H9 (cell line): ENCODE measurements around the gene SDK2. TPM values are rescaled to one million over a fixed set of nuclear protein-coding genes. Genes with fewer than 3 reads are reported as not detected.

ENCODE experiments used
- DNase-seq: peaks from one replicate; pipeline ENCODE4 v3.0.0-alpha.2; 2017
- H2AFZ ChIP-seq: one replicate; pipeline ENCODE4 v1.6.1; 2013; ENCODE audit warnings: mild to moderate bottlenecking, low read length, control low read depth, moderate library complexity
- H2AK5ac ChIP-seq: 2 replicates; pipeline ENCODE4 v1.6.1; 2013; ENCODE audit warnings: low read length, control low read depth, mixed read lengths; ENCODE audit not compliant: insufficient read length
- H2BK120ac ChIP-seq: one replicate; pipeline ENCODE4 v1.6.1; 2013; ENCODE audit warnings: low read depth, mild to moderate bottlenecking, low read length, control low read depth, inconsistent platforms; ENCODE audit not compliant: poor library complexity, severe bottlenecking
- H2BK12ac ChIP-seq: 2 replicates; pipeline ENCODE4 v1.6.1; 2013; ENCODE audit warnings: low read length, control low read depth, mixed read lengths, low read depth; ENCODE audit not compliant: insufficient read length
- H2BK15ac ChIP-seq: 2 replicates; pipeline ENCODE4 v1.6.1; 2013; ENCODE audit warnings: low read depth, low read length, control low read depth
- H2BK20ac ChIP-seq: one replicate; pipeline ENCODE4 v1.6.1; 2013; ENCODE audit warnings: low read depth, mild to moderate bottlenecking, low read length, control low read depth, inconsistent platforms; ENCODE audit not compliant: poor library complexity, severe bottlenecking
- H2BK5ac ChIP-seq: 2 replicates; pipeline ENCODE4 v1.6.1; 2013; ENCODE audit warnings: low read length, control low read depth, mixed read lengths; ENCODE audit not compliant: insufficient read length
- H3K14ac ChIP-seq: 2 replicates; pipeline ENCODE4 v1.6.1; 2013; ENCODE audit warnings: low read length, control low read depth; ENCODE audit not compliant: insufficient read depth
- H3K18ac ChIP-seq: 2 replicates; pipeline ENCODE4 v1.6.1; 2013; ENCODE audit warnings: low read depth, mild to moderate bottlenecking, mixed read lengths, low read length, control low read depth; ENCODE audit not compliant: insufficient read length
- H3K23ac ChIP-seq: 2 replicates; pipeline ENCODE4 v1.6.1; 2013; ENCODE audit warnings: low read length, control low read depth, mixed read lengths, low read depth; ENCODE audit not compliant: insufficient read length
- H3K23me2 ChIP-seq: 2 replicates; pipeline ENCODE4 v1.6.1; 2013; ENCODE audit warnings: low read depth, mild to moderate bottlenecking, mixed read lengths, low read length, control low read depth; ENCODE audit not compliant: insufficient read length, poor library complexity, severe bottlenecking
- H3K27ac ChIP-seq: 2 replicates; pipeline ENCODE4 v1.5.1; 2013; ENCODE audit warnings: low read length, control low read depth, mixed read lengths, low read depth; ENCODE audit not compliant: insufficient read length
- H3K27me3 ChIP-seq: 2 replicates; pipeline ENCODE4 v1.6.1; 2013; ENCODE audit warnings: low read length, control low read depth, inconsistent platforms; ENCODE audit not compliant: insufficient read depth
- H3K4ac ChIP-seq: 2 replicates; pipeline ENCODE4 v1.6.1; 2013; ENCODE audit warnings: low read depth, mild to moderate bottlenecking, control low read depth, inconsistent platforms, low read length, moderate library complexity
- H3K4me1 ChIP-seq: 2 replicates; pipeline ENCODE4 v1.6.1; 2013; ENCODE audit warnings: low read length, control low read depth, inconsistent platforms; ENCODE audit not compliant: insufficient read depth
- H3K4me2 ChIP-seq: 2 replicates; pipeline ENCODE4 v1.6.1; 2013; ENCODE audit warnings: low read length, control low read depth, mixed read lengths; ENCODE audit not compliant: insufficient read length, insufficient read depth
- H3K56ac ChIP-seq: 2 replicates; pipeline ENCODE4 v1.6.1; 2013; ENCODE audit warnings: low read depth, mild to moderate bottlenecking, mixed read lengths, low read length, control low read depth; ENCODE audit not compliant: insufficient read length
- H3K79me1 ChIP-seq: 2 replicates; pipeline ENCODE4 v1.6.1; 2013; ENCODE audit warnings: low read depth, mild to moderate bottlenecking, moderate library complexity, low read length, control low read depth, inconsistent platforms; ENCODE audit not compliant: insufficient read depth, poor library complexity, severe bottlenecking
- H3K79me2 ChIP-seq: 2 replicates; pipeline ENCODE4 v1.6.1; 2013; ENCODE audit warnings: low read length, control low read depth, inconsistent platforms; ENCODE audit not compliant: insufficient read depth
- H3K9ac ChIP-seq: 2 replicates; pipeline ENCODE4 v1.6.1; 2013; ENCODE audit warnings: low read length, control low read depth, mixed read lengths; ENCODE audit not compliant: insufficient read length; ENCODE audit errors: extremely low read depth
- H3K9me3 ChIP-seq: one replicate; pipeline ENCODE4 v1.6.1; 2013; ENCODE audit warnings: low read depth, low read length, inconsistent platforms; ENCODE audit not compliant: control insufficient read depth
- H3T11ph ChIP-seq: one replicate; pipeline ENCODE4 v1.6.1; 2013; ENCODE audit warnings: mild to moderate bottlenecking, low read length, control low read depth, inconsistent platforms
- H4K20me1 ChIP-seq: one replicate; pipeline ENCODE4 v1.6.1; 2013; ENCODE audit not compliant: control insufficient read depth, insufficient read length, insufficient read depth
- H4K5ac ChIP-seq: 2 replicates; pipeline ENCODE4 v1.6.1; 2013; ENCODE audit warnings: low read depth, mild to moderate bottlenecking, mixed read lengths, low read length, control low read depth; ENCODE audit not compliant: insufficient read length
- H4K8ac ChIP-seq: replicated peaks from 2 replicates; pipeline ENCODE4 v1.6.1; 2013; ENCODE audit warnings: low read length, control low read depth, mixed read lengths, low read depth; ENCODE audit not compliant: insufficient read length
- H4K91ac ChIP-seq: 2 replicates; pipeline ENCODE4 v1.6.1; 2013; ENCODE audit warnings: low read depth, mild to moderate bottlenecking, moderate library complexity, mixed read lengths, low read length, control low read depth; ENCODE audit not compliant: insufficient read length
- H3K27ac Mint-ChIP-seq, 3 experiments: 2 replicates in 2 of 3; 3 replicates in 1 of 3; pipeline ENCODE4 v1.8.0; 2020 to 2021; ENCODE audit warnings: mixed read lengths in 3 of 3, mild to moderate bottlenecking in 1 of 3, moderate library complexity in 1 of 3
- H3K27me3 Mint-ChIP-seq: 2 replicates; pipeline ENCODE4 v1.8.0; 2021; ENCODE audit warnings: low read depth, mild to moderate bottlenecking, moderate library complexity, mixed read lengths
- H3K36me3 Mint-ChIP-seq, 3 experiments: 2 replicates in 2 of 3; 3 replicates in 1 of 3; pipeline ENCODE4 v1.8.0; 2020 to 2021; ENCODE audit warnings: low read depth in 3 of 3, mixed read lengths in 3 of 3; ENCODE audit not compliant: insufficient read depth in 1 of 3
- H3K4me1 Mint-ChIP-seq, 2 experiments: 2 replicates each; pipeline ENCODE4 v1.8.0; 2020; ENCODE audit warnings: mixed read lengths in 2 of 2
- H3K4me3 Mint-ChIP-seq, 2 experiments: 2 replicates in 1 of 2; 3 replicates in 1 of 2; pipeline ENCODE4 v1.8.0; 2020 to 2021; ENCODE audit warnings: mild to moderate bottlenecking in 2 of 2, mixed read lengths in 2 of 2, moderate library complexity in 1 of 2
- H3K9me3 Mint-ChIP-seq, 2 experiments: 2 replicates in 1 of 2; 3 replicates in 1 of 2; pipeline ENCODE4 v1.8.0; 2020; ENCODE audit warnings: mild to moderate bottlenecking in 2 of 2, mixed read lengths in 2 of 2, moderate library complexity in 1 of 2
- WGBS: extraction: QIAGEN DNeasy Blood & Tissue Kit; methylation state at CpG from one replicate; pipeline ENCODE4 v1.1.7; 2013; ENCODE audit warnings: missing lambda C conversion rate, low lambda C conversion rate, mixed read lengths; ENCODE audit not compliant: insufficient read length; ENCODE audit errors: extremely low coverage; 5-methylcytosine and 5-hydroxymethylcytosine counted together
- total RNA-seq: library from RNA; stranded (reverse); gene quantifications from 2 replicates; pipeline ENCODE4 v1.2.1, GENCODE V29; 2021
- TF ChIP-seq, protein P1 (sequence below): fragments of 200-600 bp; sonication (generic); conservative IDR thresholded peaks from 3 replicates; pipeline ENCODE4 v1.8.0; 2021; ENCODE audit warnings: antibody characterized with exemption, mild to moderate bottlenecking

SDK2 gene
- total RNA-seq, 1 experiment from 2014 or later = 9.1 TPM

DNA sequence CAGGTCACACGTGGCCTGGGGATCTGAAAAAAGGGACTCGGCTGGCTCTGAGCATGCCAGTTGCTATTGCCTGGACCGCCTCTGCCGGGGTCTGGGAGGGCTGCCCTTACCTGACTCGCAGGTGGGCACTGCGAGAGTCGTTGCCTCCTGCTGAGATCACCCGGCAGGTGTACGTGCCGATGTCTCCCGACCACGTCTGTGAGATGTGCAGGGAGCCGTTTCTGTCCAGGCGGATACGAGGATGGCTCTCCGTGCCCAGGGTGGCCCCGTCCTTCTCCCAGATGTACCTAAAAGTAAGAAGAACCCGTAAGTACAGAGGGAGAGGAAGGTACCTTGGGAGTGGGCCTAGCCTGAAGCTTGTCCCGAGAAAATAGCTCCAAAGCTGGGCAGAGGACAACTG lies 220.4 kb downstream of the SDK2 start:
- H4K91ac ChIP-seq = no peak overlapping the region
- no peak overlapping the region for H2BK5ac ChIP-seq
- no peak overlapping the region for H3K56ac ChIP-seq
- H3K4me1 Mint-ChIP-seq = no peaks in the 10 kb centered on the region
- no peak overlapping the region for H2BK12ac ChIP-seq
- no peaks in the 10 kb centered on the region for H3K9me3 ChIP-seq
- H3K14ac ChIP-seq = no peak overlapping the region
- H3K23me2 ChIP-seq = no peaks in the 10 kb centered on the region
- H3K9me3 Mint-ChIP-seq = no peaks in the 10 kb centered on the region
- no peak overlapping the region for H3K23ac ChIP-seq
- no peak overlapping the region for H3K27ac Mint-ChIP-seq
- peaks cover 0 to 46% (median 7%) of the 10 kb centered on the region in 3 experiments; a peak in 4 of 7 replicates for H3K36me3 Mint-ChIP-seq
- no peak overlapping the region for H3K9ac ChIP-seq
- no peak overlapping the region for H2AFZ ChIP-seq
- no peak overlapping the region for H2BK120ac ChIP-seq
- no peak overlapping the region for H3T11ph ChIP-seq
- H3K4me2 ChIP-seq = no peak overlapping the region
- no peak overlapping the region for H3K18ac ChIP-seq
- H3K4me1 ChIP-seq = no peaks in the 10 kb centered on the region
- no CpG with 5 or more reads among the region's 19 CpGs for WGBS
- H4K5ac ChIP-seq = no peak overlapping the region
- no peaks in the 10 kb centered on the region for H4K20me1 ChIP-seq
- H3K27ac ChIP-seq = no peak overlapping the region
- H2BK15ac ChIP-seq = no peak overlapping the region
- H3K79me2 ChIP-seq = no peaks in the 10 kb centered on the region
- DNase-seq = peak; percentile 28
- H3K4ac ChIP-seq = no peak overlapping the region
- H3K27me3 ChIP-seq = no peaks in the 10 kb centered on the region
- no peak overlapping the region for H2AK5ac ChIP-seq
- no peak overlapping the region for H4K8ac ChIP-seq
- TF ChIP-seq, protein P1, sequence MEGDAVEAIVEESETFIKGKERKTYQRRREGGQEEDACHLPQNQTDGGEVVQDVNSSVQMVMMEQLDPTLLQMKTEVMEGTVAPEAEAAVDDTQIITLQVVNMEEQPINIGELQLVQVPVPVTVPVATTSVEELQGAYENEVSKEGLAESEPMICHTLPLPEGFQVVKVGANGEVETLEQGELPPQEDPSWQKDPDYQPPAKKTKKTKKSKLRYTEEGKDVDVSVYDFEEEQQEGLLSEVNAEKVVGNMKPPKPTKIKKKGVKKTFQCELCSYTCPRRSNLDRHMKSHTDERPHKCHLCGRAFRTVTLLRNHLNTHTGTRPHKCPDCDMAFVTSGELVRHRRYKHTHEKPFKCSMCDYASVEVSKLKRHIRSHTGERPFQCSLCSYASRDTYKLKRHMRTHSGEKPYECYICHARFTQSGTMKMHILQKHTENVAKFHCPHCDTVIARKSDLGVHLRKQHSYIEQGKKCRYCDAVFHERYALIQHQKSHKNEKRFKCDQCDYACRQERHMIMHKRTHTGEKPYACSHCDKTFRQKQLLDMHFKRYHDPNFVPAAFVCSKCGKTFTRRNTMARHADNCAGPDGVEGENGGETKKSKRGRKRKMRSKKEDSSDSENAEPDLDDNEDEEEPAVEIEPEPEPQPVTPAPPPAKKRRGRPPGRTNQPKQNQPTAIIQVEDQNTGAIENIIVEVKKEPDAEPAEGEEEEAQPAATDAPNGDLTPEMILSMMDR = no peak
- no peak overlapping the region for H2BK20ac ChIP-seq
- H3K4me3 Mint-ChIP-seq = no peak overlapping the region
- H3K79me1 ChIP-seq = no peaks in the 10 kb centered on the region
- no peaks in the 10 kb centered on the region for H3K27me3 Mint-ChIP-seq
